ENCODE data around the gene SREBF2.

Gene SREBF2

GRCh38 chr22:41891407-41891806, 58.5 kb downstream of the SREBF2 start:
- H3K4me3 ChIP-seq (ENCODE audit: low read depth, low read length): no peak overlapping the region
- TF ChIP-seq CTCF (IDR thresholded peaks at IDR 0.05; ENCODE audit: low read depth, low read length, missing control alignments): no peak
- DNase-seq (ENCODE audit: low read depth): no peak

GRCh38 chr22:41892721-41893120, 59.8 kb downstream of the SREBF2 start:
- no peak for DNase-seq (ENCODE audit: low read depth)
- H3K4me3 ChIP-seq (ENCODE audit: low read depth, low read length): no peak overlapping the region

GRCh38 chr22:41893591-41894375, 60.9 kb downstream of the SREBF2 start:
- no peak for DNase-seq (ENCODE audit: low read depth)
- no peak for TF ChIP-seq CTCF (IDR thresholded peaks at IDR 0.05; ENCODE audit: low read depth, low read length, missing control alignments)
- no peak overlapping the region for H3K4me3 ChIP-seq (ENCODE audit: low read depth, low read length)

More at GRCh38 chr22:41892721-41893120, 59.8 kb downstream of the SREBF2 start:
- no peak for TF ChIP-seq CTCF (IDR thresholded peaks at IDR 0.05; ENCODE audit: low read depth, low read length, missing control alignments)

GRCh38 chr22:41898645-41899044, 65.7 kb downstream of the SREBF2 start:
- H3K4me3 ChIP-seq (ENCODE audit: low read depth, low read length): no peak overlapping the region
- no peak for DNase-seq (ENCODE audit: low read depth)
- TF ChIP-seq CTCF (IDR thresholded peaks at IDR 0.05; ENCODE audit: low read depth, low read length, missing control alignments): no peak

GRCh38 chr22:41899110-41899509, 66.2 kb downstream of the SREBF2 start:
- no peak for TF ChIP-seq CTCF (IDR thresholded peaks at IDR 0.05; ENCODE audit: low read depth, low read length, missing control alignments)
- DNase-seq (ENCODE audit: low read depth): no peak
- H3K4me3 ChIP-seq (ENCODE audit: low read depth, low read length): no peak overlapping the region

- H3K4me3 ChIP-seq (ENCODE audit: low read depth, low read length): no peak overlapping the region
- no peak for TF ChIP-seq CTCF (IDR thresholded peaks at IDR 0.05; ENCODE audit: low read depth, low read length, missing control alignments)
- no peak for DNase-seq (ENCODE audit: low read depth)
These were observed 67.2 kb downstream of the SREBF2 start for GRCh38 chr22:41899992-41900651.
